ENCODE data around the gene LMO3. TPM values are rescaled to one million over a fixed set of nuclear protein-coding genes. Genes with fewer than 3 reads are reported as not detected.

Gene LMO3
- total and polyA plus RNA-seq, 2 of the 4 experiments (the other 2 are of a cell fraction), result 0.54 to 0.84 TPM

DNA sequence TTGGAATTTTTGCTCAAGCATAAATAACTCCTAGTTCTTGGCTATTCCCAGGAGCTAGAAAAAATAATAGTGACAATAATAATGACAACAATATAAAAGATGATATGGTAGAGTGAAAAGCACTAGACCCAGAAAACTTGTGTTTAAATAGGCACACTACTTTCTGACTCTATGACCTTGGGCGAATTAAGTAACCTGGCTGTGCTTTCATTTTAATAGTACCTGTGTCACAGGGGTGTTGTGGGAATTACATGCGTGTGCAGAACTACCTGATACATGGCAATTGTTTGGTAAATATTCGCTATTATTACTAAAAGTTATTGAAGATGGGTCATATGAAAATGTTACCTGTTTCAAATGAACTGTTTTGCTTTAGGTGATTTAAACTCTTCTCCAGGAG is 60.1 kb downstream of the LMO3 start:
- no peak for ATAC-seq (ENCODE audit: low read depth)

More for the DNA sequence above, 60.1 kb downstream of the LMO3 start:
- no peaks in the 10 kb centered on the region for H4K20me1 ChIP-seq (ENCODE audit: insufficient read depth, low read length)
- no peak overlapping the region for H4K5ac ChIP-seq (ENCODE audit: low read depth, low read length)
- H2AK5ac ChIP-seq (ENCODE audit: low read depth, low read length), result no peak overlapping the region
- no peak overlapping the region for H3K4ac ChIP-seq (ENCODE audit: low read depth, low read length)
- no peaks in the 10 kb centered on the region for H3K9me1 ChIP-seq (ENCODE audit: insufficient read depth, low read length)
- no peak overlapping the region for H3K56ac ChIP-seq (ENCODE audit: extremely low read depth, insufficient read depth, low read length)
- H4K8ac ChIP-seq (ENCODE audit: low read depth in 2 of 2, low read length in 2 of 2), result no peak overlapping the region
- TF ChIP-seq MXI1 (IDR thresholded peaks at IDR 0.05; ENCODE audit: borderline replicate concordance, low read depth, low read length), result no peak
- no peak for TF ChIP-seq CHD1 (IDR thresholded peaks at IDR 0.05; ENCODE audit: low read depth, low read length)
- TF ChIP-seq RFX5 (IDR thresholded peaks at IDR 0.05; ENCODE audit: low read depth, low read length), result no peak
- TF ChIP-seq, protein P1, sequence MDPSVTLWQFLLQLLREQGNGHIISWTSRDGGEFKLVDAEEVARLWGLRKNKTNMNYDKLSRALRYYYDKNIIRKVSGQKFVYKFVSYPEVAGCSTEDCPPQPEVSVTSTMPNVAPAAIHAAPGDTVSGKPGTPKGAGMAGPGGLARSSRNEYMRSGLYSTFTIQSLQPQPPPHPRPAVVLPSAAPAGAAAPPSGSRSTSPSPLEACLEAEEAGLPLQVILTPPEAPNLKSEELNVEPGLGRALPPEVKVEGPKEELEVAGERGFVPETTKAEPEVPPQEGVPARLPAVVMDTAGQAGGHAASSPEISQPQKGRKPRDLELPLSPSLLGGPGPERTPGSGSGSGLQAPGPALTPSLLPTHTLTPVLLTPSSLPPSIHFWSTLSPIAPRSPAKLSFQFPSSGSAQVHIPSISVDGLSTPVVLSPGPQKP (IDR thresholded peaks at IDR 0.05; ENCODE audit: borderline replicate concordance, low read depth, low read length), result no peak
- no peak for TF ChIP-seq RAD21 (IDR thresholded peaks at IDR 0.05; ENCODE audit: low read length)
- TF ChIP-seq CEBPB (IDR thresholded peaks at IDR 0.05; ENCODE audit: low read depth, low read length), result no peak
- no peak for TF ChIP-seq SMC3 (IDR thresholded peaks at IDR 0.05; ENCODE audit: low read depth, low read length)
- TF ChIP-seq NFE2L2 (IDR thresholded peaks at IDR 0.05; ENCODE audit: low read depth, low read length), result no peak
- TF ChIP-seq FOS (IDR thresholded peaks at IDR 0.05; ENCODE audit: low read depth, low read length), result no peak
- no peak for TF ChIP-seq BHLHE40 (IDR thresholded peaks at IDR 0.05; ENCODE audit: low read depth, low read length)
- no peak for TF ChIP-seq POLR2A (IDR thresholded peaks at IDR 0.05; ENCODE audit: low read depth, low read length)
- no CpG with 5 or more reads among the region's 3 CpGs for WGBS, 2 experiments (ENCODE audit: extremely low coverage in 2 of 2, insufficient read length in 1 of 2)
- no peak overlapping the region for H2AFZ ChIP-seq (replicated peaks; ENCODE audit: low read length, poor library complexity)
- ChIA-PET POLR2A (ENCODE audit: unreplicated experiment) (no interaction called here), CTCF (interaction anchor here (1.4 kb wide), 1 partner anchor 55 kb away, joined by 4 read pairs; no protein-coding TSS in a partner anchor)
- H3K9ac ChIP-seq (ENCODE audit: low read depth, low read length), result no peak overlapping the region
- no peaks in the 10 kb centered on the region for H3K9me3 ChIP-seq (ENCODE audit: control insufficient read depth, insufficient read depth, low read length)
- H4K91ac ChIP-seq (ENCODE audit: insufficient read depth, low read depth, low read length), result no peak overlapping the region
- H3K27me3 ChIP-seq (ENCODE audit: control insufficient read depth, insufficient read depth, low read length), result no peaks in the 10 kb centered on the region
- H2AK9ac ChIP-seq (replicated peaks; ENCODE audit: low read depth, low read length, poor library complexity), result no peak overlapping the region
- H3K4me1 ChIP-seq (ENCODE audit: control insufficient read depth, insufficient read depth, low read length), result no peaks in the 10 kb centered on the region
- no peak for DNase-seq
- no peak overlapping the region for H3K14ac ChIP-seq (replicated peaks; ENCODE audit: low read depth, low read length)
- H3K79me1 ChIP-seq (ENCODE audit: low read depth in 1 of 2, low read length in 2 of 2), result no peaks in the 10 kb centered on the region
- no TSS peak for BruUV-seq (replicated peaks)
- no peak overlapping the region for H2BK5ac ChIP-seq (ENCODE audit: low read depth, low read length, poor library complexity, severe bottlenecking)
- H2BK120ac ChIP-seq (ENCODE audit: low read depth, low read length), result no peak overlapping the region
- no peak overlapping the region for H3K4me2 ChIP-seq (ENCODE audit: low read depth, low read length)
- dilution Hi-C loops (cut with HindIII; ENCODE audit: low sequenced_read_pairs, unreplicated experiment) (no loop called here), intact Hi-C loops (cut with micrococcal nuclease) (no loop called here), in situ Hi-C loops (cut with MboI; ENCODE audit: low sequenced_read_pairs) (no loop called here)
- no peak overlapping the region for H2BK15ac ChIP-seq (ENCODE audit: low read depth, low read length)
- H3K27ac ChIP-seq (ENCODE audit: insufficient read depth, low read length), result no peak overlapping the region
- no peak overlapping the region for H3K18ac ChIP-seq (ENCODE audit: low read depth, low read length)
- H2BK20ac ChIP-seq (ENCODE audit: low read depth, low read length), result no peak overlapping the region
- no peak overlapping the region for H3K4me3 ChIP-seq (ENCODE audit: insufficient read depth, low read depth, low read length)
- no peaks in the 10 kb centered on the region for H3K36me3 ChIP-seq (ENCODE audit: control insufficient read depth, insufficient read depth, low read length)
- no peak overlapping the region for H3K23ac ChIP-seq (ENCODE audit: low read depth, low read length)
